ENCODE measurements around the gene CYP1A2.
A peak's percentile ranks its signal among the peaks of the same experiment; 100 is the strongest.

CYP1A2 gene

DNA sequence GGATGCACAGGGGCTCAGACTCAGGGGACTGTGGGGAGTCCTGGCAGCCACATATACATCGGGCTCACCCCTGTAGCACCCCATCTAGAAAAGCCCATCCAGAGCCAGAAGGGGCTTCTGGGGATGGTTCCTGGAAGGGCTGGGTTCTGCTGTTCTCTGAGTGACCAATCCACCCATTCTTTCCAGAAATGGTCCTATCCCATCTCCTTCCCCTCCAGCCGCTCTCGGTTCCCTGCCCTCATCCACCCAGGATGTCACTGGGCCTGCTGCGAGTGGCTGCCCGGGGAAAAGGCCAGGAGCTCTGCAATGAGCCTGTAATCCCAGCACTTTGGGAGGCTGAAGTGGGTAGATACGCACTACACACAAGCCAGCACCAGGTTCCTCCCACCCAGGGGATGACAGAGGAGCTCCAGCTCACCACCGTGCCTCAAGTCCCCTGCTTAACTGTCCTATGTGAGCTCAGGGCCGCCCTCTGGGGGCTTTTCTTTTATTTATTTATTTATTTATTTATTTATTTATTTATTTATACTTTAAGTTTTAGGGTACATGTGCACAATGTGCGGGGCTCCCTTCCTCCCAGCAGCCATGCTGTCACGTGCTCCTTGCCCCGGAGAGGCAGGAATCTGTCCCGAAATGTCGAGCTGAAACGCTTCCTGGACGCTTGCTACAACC, 19.6 kb downstream of the CYP1A2 start:
- H3K4me1 ChIP-seq (ENCODE audit: control insufficient read depth, low read depth, low read length) = no peaks in the 10 kb centered on the region

DNA sequence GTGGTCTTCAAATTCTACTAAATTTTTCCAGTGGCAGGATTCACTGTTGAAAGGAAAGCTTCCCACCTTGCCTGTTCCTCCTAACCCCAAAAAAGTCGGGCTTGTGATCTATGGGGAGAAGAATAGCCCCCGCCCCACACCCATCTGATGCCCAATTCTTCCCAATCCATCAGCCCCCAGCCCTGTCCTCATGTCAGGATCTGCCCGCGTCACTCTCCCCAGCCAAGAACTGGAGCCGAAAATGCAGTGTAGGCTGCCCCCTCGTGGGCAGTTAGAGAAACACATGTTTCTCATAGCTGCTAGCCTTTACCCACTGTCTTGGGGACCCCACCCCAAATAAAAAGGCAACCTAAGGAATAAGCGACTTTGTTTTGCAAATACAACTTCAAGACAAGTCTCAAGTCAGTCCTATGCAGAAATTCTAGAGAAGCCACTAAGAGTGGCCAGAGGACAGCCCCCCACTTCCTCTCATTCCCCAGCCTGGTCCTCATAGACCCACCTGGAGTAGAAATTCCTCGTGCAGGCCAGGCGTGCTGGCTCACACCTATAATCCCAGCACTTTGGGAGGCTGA, 20.2 kb downstream of the CYP1A2 start:
- Histone ChIP-seq H2BK15ac (replicated peaks; ENCODE audit: low read depth) (no peak overlapping the region), H3K4me2 (ENCODE audit: low read length) (peak overlapping the region; percentile 40), H4K5ac (ENCODE audit: low read length) (no peak overlapping the region), H3K23ac (ENCODE audit: low read length) (no peak overlapping the region), H3K36me3 (ENCODE audit: control insufficient read depth, insufficient read depth, low read length) (no peaks in the 10 kb centered on the region), H2BK5ac (ENCODE audit: low read length) (no peak overlapping the region), H2AK5ac (ENCODE audit: low read length) (no peak overlapping the region), H3K9ac (ENCODE audit: low read length) (no peak overlapping the region), H3K79me1 (ENCODE audit: low read length) (no peaks in the 10 kb centered on the region), H3K4me1 (ENCODE audit: control insufficient read depth, low read depth, low read length) (peaks cover 5% of the 10 kb centered on the region), H3K27me3 (ENCODE audit: insufficient read depth, low read length, poor library complexity) (no peaks in the 10 kb centered on the region), H2BK120ac (ENCODE audit: low read depth, low read length) (no peak overlapping the region), H3K18ac (ENCODE audit: low read length) (no peak overlapping the region), H3K4me3 (ENCODE audit: low read length) (no peak overlapping the region), H3K27ac (ENCODE audit: low read depth, low read length) (no peak overlapping the region), H3K79me2 (ENCODE audit: control insufficient read depth, insufficient read depth, low read length) (no peaks in the 10 kb centered on the region), H3K4ac (ENCODE audit: low read depth, low read length) (no peak overlapping the region), H4K8ac (ENCODE audit: low read depth, low read length) (no peak overlapping the region), H3K56ac (ENCODE audit: low read length) (no peak overlapping the region)
- no CpG with 5 or more reads among the region's 9 CpGs for WGBS (ENCODE audit: extremely low coverage, insufficient coverage, low lambda C conversion rate)
- peak; percentile 77 for DNase-seq

More for the DNA sequence above, 19.6 kb downstream of the CYP1A2 start:
- DNase-seq = no peak
- Histone ChIP-seq H3K56ac (ENCODE audit: low read length) (no peak overlapping the region), H2AK5ac (ENCODE audit: low read length) (no peak overlapping the region), H3K79me1 (ENCODE audit: low read length) (no peaks in the 10 kb centered on the region), H4K8ac (ENCODE audit: low read depth, low read length) (no peak overlapping the region), H3K27ac (ENCODE audit: low read depth, low read length) (no peak overlapping the region), H3K4me2 (ENCODE audit: low read length) (peak overlapping the region; percentile 40), H3K36me3 (ENCODE audit: control insufficient read depth, insufficient read depth, low read length) (no peaks in the 10 kb centered on the region), H3K9ac (ENCODE audit: low read length) (no peak overlapping the region), H3K27me3 (ENCODE audit: insufficient read depth, low read length, poor library complexity) (no peaks in the 10 kb centered on the region), H2BK5ac (ENCODE audit: low read length) (no peak overlapping the region), H2BK15ac (replicated peaks; ENCODE audit: low read depth) (no peak overlapping the region), H3K4me3 (ENCODE audit: low read length) (no peak overlapping the region), H3K18ac (ENCODE audit: low read length) (no peak overlapping the region), H4K5ac (ENCODE audit: low read length) (no peak overlapping the region), H3K4ac (ENCODE audit: low read depth, low read length) (no peak overlapping the region), H3K23ac (ENCODE audit: low read length) (no peak overlapping the region), H2BK120ac (ENCODE audit: low read depth, low read length) (no peak overlapping the region), H3K79me2 (ENCODE audit: control insufficient read depth, insufficient read depth, low read length) (no peaks in the 10 kb centered on the region)
- WGBS (ENCODE audit: extremely low coverage, insufficient coverage, low lambda C conversion rate) = no CpG with 5 or more reads among the region's 15 CpGs

DNA sequence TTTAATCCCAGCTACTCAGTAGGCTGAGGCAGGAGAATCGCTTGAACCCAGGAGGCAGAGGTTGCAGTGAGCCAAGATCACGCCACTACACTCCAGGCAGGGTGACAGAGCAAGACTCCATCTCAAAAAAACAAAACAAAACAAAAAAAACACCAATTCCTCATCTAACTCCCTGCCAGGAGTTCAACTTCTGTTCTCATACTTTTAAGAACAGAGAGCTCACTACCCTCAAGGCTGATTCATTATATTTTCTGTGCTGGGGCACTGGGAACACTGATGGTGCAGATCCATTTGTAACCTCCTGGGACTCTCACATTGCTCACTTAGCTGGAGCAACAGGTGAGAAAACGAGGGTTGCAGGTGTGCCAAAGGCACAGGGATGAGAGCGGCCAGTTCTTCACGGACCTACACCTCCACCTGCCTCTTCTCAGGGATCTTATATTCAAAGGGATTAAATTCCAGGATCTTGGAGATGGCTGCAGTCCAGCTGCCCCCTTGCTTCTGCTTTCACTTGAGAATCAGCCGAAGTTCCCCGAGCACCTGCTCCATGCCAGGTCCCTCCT, 20.9 kb downstream of the CYP1A2 start:
- Histone ChIP-seq H2BK15ac (replicated peaks; ENCODE audit: low read depth) (no peak overlapping the region), H3K9ac (ENCODE audit: low read length) (no peak overlapping the region), H3K27ac (ENCODE audit: low read depth, low read length) (no peak overlapping the region), H2AK5ac (ENCODE audit: low read length) (no peak overlapping the region), H2BK120ac (ENCODE audit: low read depth, low read length) (no peak overlapping the region), H3K79me1 (ENCODE audit: low read length) (no peaks in the 10 kb centered on the region), H3K36me3 (ENCODE audit: control insufficient read depth, insufficient read depth, low read length) (no peaks in the 10 kb centered on the region), H3K79me2 (ENCODE audit: control insufficient read depth, insufficient read depth, low read length) (no peaks in the 10 kb centered on the region), H3K4ac (ENCODE audit: low read depth, low read length) (no peak overlapping the region), H3K56ac (ENCODE audit: low read length) (no peak overlapping the region), H3K23ac (ENCODE audit: low read length) (no peak overlapping the region), H4K5ac (ENCODE audit: low read length) (no peak overlapping the region), H3K4me1 (ENCODE audit: control insufficient read depth, low read depth, low read length) (peaks cover 7% of the 10 kb centered on the region), H3K27me3 (ENCODE audit: insufficient read depth, low read length, poor library complexity) (no peaks in the 10 kb centered on the region), H3K18ac (ENCODE audit: low read length) (no peak overlapping the region), H4K8ac (ENCODE audit: low read depth, low read length) (no peak overlapping the region), H3K4me3 (ENCODE audit: low read length) (no peak overlapping the region), H2BK5ac (ENCODE audit: low read length) (no peak overlapping the region), H3K4me2 (ENCODE audit: low read length) (no peak overlapping the region)
- no CpG with 5 or more reads among the region's 7 CpGs for WGBS (ENCODE audit: extremely low coverage, insufficient coverage, low lambda C conversion rate)
- DNase-seq = no peak

DNA sequence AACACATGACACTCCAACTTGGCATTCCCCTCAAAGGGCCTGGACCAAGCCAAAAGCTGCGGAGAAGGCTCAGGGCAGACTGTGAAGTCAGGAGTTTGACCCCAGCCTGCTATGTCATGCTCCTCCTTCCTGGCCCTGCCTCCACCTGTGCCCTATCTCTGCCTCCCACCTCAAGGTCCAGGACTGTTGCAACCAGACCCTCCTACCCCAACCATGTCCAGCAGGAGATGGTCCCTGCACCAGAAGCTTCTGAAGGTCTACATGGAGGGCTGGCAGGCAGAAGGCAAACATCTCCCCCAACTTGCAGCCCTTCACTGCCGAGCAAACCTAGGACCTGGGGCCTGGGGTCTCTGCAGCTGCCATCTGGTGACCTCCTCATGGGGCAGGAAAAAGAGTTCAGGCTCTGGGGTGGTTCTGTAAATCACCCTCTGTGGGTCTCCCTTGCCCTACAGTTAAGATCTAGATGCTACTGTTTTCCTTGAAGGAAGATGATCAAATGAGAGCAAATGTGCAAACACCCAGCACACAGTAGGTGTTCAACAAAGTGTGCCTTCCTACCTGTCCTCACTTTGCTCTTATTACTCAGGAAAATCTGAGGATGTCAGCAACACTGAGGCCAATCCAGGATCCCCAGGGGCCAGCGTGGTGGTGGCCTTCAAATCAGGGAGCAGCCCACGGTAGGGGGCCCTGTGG, 21.7 kb downstream of the CYP1A2 start:
- no peak overlapping the region for H2BK5ac ChIP-seq (ENCODE audit: low read length)
- no peak for DNase-seq
- no peak overlapping the region for H3K4me3 ChIP-seq (ENCODE audit: low read length)
- no peak overlapping the region for H3K23ac ChIP-seq (ENCODE audit: low read length)
- H3K27me3 ChIP-seq (ENCODE audit: insufficient read depth, low read length, poor library complexity) = no peaks in the 10 kb centered on the region
- no peak overlapping the region for H3K27ac ChIP-seq (ENCODE audit: low read depth, low read length)
- H3K4me2 ChIP-seq (ENCODE audit: low read length) = no peak overlapping the region
- no peak overlapping the region for H3K18ac ChIP-seq (ENCODE audit: low read length)
- H4K5ac ChIP-seq (ENCODE audit: low read length) = no peak overlapping the region
- H3K79me2 ChIP-seq (ENCODE audit: control insufficient read depth, insufficient read depth, low read length) = no peaks in the 10 kb centered on the region
- H3K79me1 ChIP-seq (ENCODE audit: low read length) = no peaks in the 10 kb centered on the region
- WGBS (ENCODE audit: extremely low coverage, insufficient coverage, low lambda C conversion rate) = no CpG with 5 or more reads among the region's 4 CpGs
- H3K4ac ChIP-seq (ENCODE audit: low read depth, low read length) = no peak overlapping the region
- no peak overlapping the region for H2AK5ac ChIP-seq (ENCODE audit: low read length)
- no peak overlapping the region for H3K56ac ChIP-seq (ENCODE audit: low read length)
- no peak overlapping the region for H2BK15ac ChIP-seq (replicated peaks; ENCODE audit: low read depth)
- no peak overlapping the region for H3K9ac ChIP-seq (ENCODE audit: low read length)
- H3K4me1 ChIP-seq (ENCODE audit: control insufficient read depth, low read depth, low read length) = peaks cover 7% of the 10 kb centered on the region
- H2BK120ac ChIP-seq (ENCODE audit: low read depth, low read length) = no peak overlapping the region
- no peaks in the 10 kb centered on the region for H3K36me3 ChIP-seq (ENCODE audit: control insufficient read depth, insufficient read depth, low read length)
- H4K8ac ChIP-seq (ENCODE audit: low read depth, low read length) = no peak overlapping the region

DNA sequence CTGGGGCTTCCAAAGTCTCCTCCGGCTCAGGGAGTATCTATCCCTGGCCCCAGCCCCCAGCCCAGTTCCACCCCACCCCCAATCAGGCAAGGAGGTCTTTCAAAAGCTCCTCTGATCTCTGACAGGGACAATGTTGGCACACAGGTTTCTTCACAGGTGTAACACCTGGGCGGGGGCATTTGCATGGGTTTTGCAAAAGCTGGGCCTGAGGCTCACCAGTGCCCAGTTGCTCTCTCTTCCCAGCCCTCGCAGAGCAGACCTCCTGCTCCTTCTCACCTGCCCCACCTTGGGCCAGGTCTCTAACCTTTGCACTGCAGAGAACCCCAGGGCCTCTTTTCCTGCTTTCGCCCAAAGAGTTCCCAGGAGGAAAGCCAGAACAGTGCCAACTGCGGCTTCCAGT, 24.7 kb downstream of the CYP1A2 start:
- DNase-seq = no peak
- H2BK5ac ChIP-seq (ENCODE audit: low read length) = peak overlapping the region; percentile 40
- peak overlapping the region; percentile 73 for H3K56ac ChIP-seq (ENCODE audit: low read length)
- no peak overlapping the region for H3K4me3 ChIP-seq (ENCODE audit: low read length)
- H3K9ac ChIP-seq (ENCODE audit: low read length) = peak overlapping the region; percentile 43
- WGBS (ENCODE audit: extremely low coverage, insufficient coverage, low lambda C conversion rate) = no CpG with 5 or more reads among the region's 5 CpGs
- no peak overlapping the region for H4K8ac ChIP-seq (ENCODE audit: low read depth, low read length)
- H3K18ac ChIP-seq (ENCODE audit: low read length) = peak overlapping the region; percentile 70
- H3K4me1 ChIP-seq (ENCODE audit: control insufficient read depth, low read depth, low read length) = peaks cover 18% of the 10 kb centered on the region
- peak overlapping the region; percentile 92 for H3K27ac ChIP-seq (ENCODE audit: low read depth, low read length)
- H3K79me2 ChIP-seq (ENCODE audit: control insufficient read depth, insufficient read depth, low read length) = no peaks in the 10 kb centered on the region
- H2BK120ac ChIP-seq (ENCODE audit: low read depth, low read length) = peak overlapping the region; percentile 52
- H4K5ac ChIP-seq (ENCODE audit: low read length) = no peak overlapping the region
- H3K36me3 ChIP-seq (ENCODE audit: control insufficient read depth, insufficient read depth, low read length) = no peaks in the 10 kb centered on the region
- H2BK15ac ChIP-seq (replicated peaks; ENCODE audit: low read depth) = no peak overlapping the region
- H2AK5ac ChIP-seq (ENCODE audit: low read length) = no peak overlapping the region
- H3K23ac ChIP-seq (ENCODE audit: low read length) = no peak overlapping the region
- H3K27me3 ChIP-seq (ENCODE audit: insufficient read depth, low read length, poor library complexity) = no peaks in the 10 kb centered on the region
- no peaks in the 10 kb centered on the region for H3K79me1 ChIP-seq (ENCODE audit: low read length)
- no peak overlapping the region for H3K4me2 ChIP-seq (ENCODE audit: low read length)
- peak overlapping the region; percentile 46 for H3K4ac ChIP-seq (ENCODE audit: low read depth, low read length)
